ENCODE data around the gene SULT4A1. TPM values are rescaled to one million over a fixed set of nuclear protein-coding genes. Genes with fewer than 3 reads are reported as not detected.

The SULT4A1 gene
- polyA plus RNA-seq, 1 of the 3 experiments (the other 2 are of a cell fraction), result 3.9 TPM

GRCh38 chr22:43889201-43889859, 27.0 kb upstream of the SULT4A1 start:
- H3K4me3 ChIP-seq (ENCODE audit: low read depth in 2 of 2, low read length in 1 of 2), result no peak overlapping the region
- no peaks in the 10 kb centered on the region for H3K36me3 ChIP-seq (replicated peaks in 1 of 2; ENCODE audit: control insufficient read depth in 1 of 2, insufficient read depth in 2 of 2, low read length in 1 of 2)
- WGBS (ENCODE audit: low lambda C conversion rate), result 71% methylated on average over 4 of the region's 16 CpGs
- H3K4me1 ChIP-seq (ENCODE audit: control insufficient read depth in 1 of 2, insufficient read depth in 2 of 2, low read depth in 1 of 2, low read length in 1 of 2), result no peaks in the 10 kb centered on the region; a peak in 1 of 4 replicates
- no peak overlapping the region for H2AFZ ChIP-seq (ENCODE audit: low read depth)
- no peak overlapping the region for H3K27ac ChIP-seq (ENCODE audit: low read depth in 2 of 2, low read length in 1 of 2)
- no peaks in the 10 kb centered on the region for H3K9me3 ChIP-seq
- H3K79me2 ChIP-seq (ENCODE audit: insufficient read depth), result no peaks in the 10 kb centered on the region
- CTCF ChIA-PET, result interaction anchor here (0.9 to 1.4 kb wide), 4 partner anchors 11 to 60 kb away, joined by 3 to 5 read pairs (median 4); no protein-coding TSS in a partner anchor
- H3K4me2 ChIP-seq, result no peak overlapping the region
- TF ChIP-seq USF2 (IDR thresholded peaks at IDR 0.05; ENCODE audit: borderline replicate concordance, low read depth, low read length), result no peak
- TF ChIP-seq TAF1 (IDR thresholded peaks at IDR 0.05; ENCODE audit: borderline replicate concordance, low read depth, low read length), result no peak
- no peak for TF ChIP-seq NRF1 (IDR thresholded peaks at IDR 0.05; ENCODE audit: low read depth, low read length)
- no peak for TF ChIP-seq ELF1 (IDR thresholded peaks at IDR 0.05)
- TF ChIP-seq FOXM1 (IDR thresholded peaks at IDR 0.05; ENCODE audit: low read depth), result no peak
- no peak for TF ChIP-seq RXRA (IDR thresholded peaks at IDR 0.05; ENCODE audit: borderline replicate concordance, low read depth)
- H3K9me2 ChIP-seq, result no peaks in the 10 kb centered on the region
- no peaks in the 10 kb centered on the region for H3F3A ChIP-seq (replicated peaks; ENCODE audit: insufficient read depth)
- no peaks in the 10 kb centered on the region for H4K20me1 ChIP-seq (ENCODE audit: insufficient read depth)
- POLR2A ChIA-PET, result no interaction called here
- no peaks in the 10 kb centered on the region; the same call in 1 of the 2 replicates for H3K27me3 ChIP-seq (ENCODE audit: insufficient read depth)
- DNase-seq, result peak; percentile 3
- H3K9ac ChIP-seq, result no peak overlapping the region

- Histone ChIP-seq H3K36me3 (replicated peaks in 1 of 2; ENCODE audit: control insufficient read depth in 1 of 2, insufficient read depth in 2 of 2, low read length in 1 of 2) (no peaks in the 10 kb centered on the region), H2AFZ (ENCODE audit: low read depth) (no peak overlapping the region), H4K20me1 (ENCODE audit: insufficient read depth) (no peaks in the 10 kb centered on the region), H3F3A (replicated peaks; ENCODE audit: insufficient read depth) (no peaks in the 10 kb centered on the region), H3K4me3 (ENCODE audit: low read depth in 2 of 2, low read length in 1 of 2) (no peak overlapping the region), H3K9ac (no peak overlapping the region), H3K9me2 (no peaks in the 10 kb centered on the region), H3K27me3 (ENCODE audit: insufficient read depth) (no peaks in the 10 kb centered on the region; the same call in 1 of the 2 replicates), H3K27ac (ENCODE audit: low read depth in 2 of 2, low read length in 1 of 2) (no peak overlapping the region), H3K4me2 (no peak overlapping the region), H3K4me1 (ENCODE audit: control insufficient read depth in 1 of 2, insufficient read depth in 2 of 2, low read depth in 1 of 2, low read length in 1 of 2) (no peaks in the 10 kb centered on the region; a peak in 1 of 4 replicates), H3K79me2 (ENCODE audit: insufficient read depth) (no peaks in the 10 kb centered on the region), H3K9me3 (no peaks in the 10 kb centered on the region)
- WGBS (ENCODE audit: low lambda C conversion rate), result 29% methylated on average over 1 of the region's 4 CpGs
- TF ChIP-seq REST (IDR thresholded peaks at IDR 0.05; ENCODE audit: low read depth, low read length), result no peak
- no peak for TF ChIP-seq MXI1 (IDR thresholded peaks at IDR 0.05; ENCODE audit: low read depth, low read length)
- ChIA-PET CTCF (interaction anchor here (0.9 to 2.6 kb wide), 5 partner anchors 11 to 60 kb away, joined by 3 to 11 read pairs (median 5); no protein-coding TSS in a partner anchor), POLR2A (no interaction called here)
- no peak for DNase-seq
Observed at GRCh38 chr22:43888740-43889139, 26.4 kb upstream of the SULT4A1 start.

All from SK-N-SH (cell line).